Fibroblast of skin of right quadriceps (primary cell): ENCODE measurements around the gene EFCAB13.
"Not testable (repeated sequence)": the region's sequence is repeated elsewhere in the genome, so short reads cannot be mapped to it uniquely, and the experiment has no call there.

Experiments
- DNase-seq: peaks from one replicate; pipeline ENCODE4 v3.0.0-alpha.2; 2013

The EFCAB13 gene

DNA sequence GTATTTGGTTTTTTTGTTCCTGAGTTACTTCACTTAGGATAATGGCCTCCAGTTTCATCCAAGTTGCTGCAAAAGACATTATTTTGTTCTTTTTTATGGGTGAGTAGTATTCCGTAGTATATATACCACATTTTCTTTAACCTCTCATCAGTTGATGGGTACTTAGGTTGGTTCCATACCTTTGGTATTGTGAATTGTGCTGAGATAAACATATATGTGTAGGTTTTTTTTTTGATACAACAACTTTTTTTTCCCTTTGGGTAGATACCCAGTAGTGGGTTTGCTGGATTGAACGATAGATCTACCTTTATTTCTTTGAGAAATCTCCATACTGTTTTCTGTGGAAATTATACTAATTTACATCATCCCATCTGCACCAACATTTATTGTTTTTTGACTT is 6.8 kb downstream of the EFCAB13 start:
- DNase-seq: no peak

DNA sequence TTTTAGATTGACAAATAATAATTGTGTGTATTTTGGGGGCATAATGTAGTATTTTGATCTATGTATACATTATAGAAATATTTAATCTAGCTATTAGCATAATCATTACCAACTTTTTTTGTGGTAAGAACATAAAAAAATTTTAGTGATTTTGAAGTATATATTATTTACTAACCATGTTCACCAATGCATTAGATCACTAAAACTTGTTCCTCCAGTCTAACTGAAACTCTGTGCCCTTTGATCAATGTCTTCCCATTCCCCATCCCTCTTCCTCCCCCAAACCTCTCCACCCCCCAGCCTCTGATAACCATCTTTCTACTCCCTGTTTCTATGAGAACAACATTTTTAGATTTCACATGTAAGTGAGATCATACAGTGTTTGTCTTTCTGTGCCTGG is 8.5 kb downstream of the EFCAB13 start:
- no peak for DNase-seq

DNA sequence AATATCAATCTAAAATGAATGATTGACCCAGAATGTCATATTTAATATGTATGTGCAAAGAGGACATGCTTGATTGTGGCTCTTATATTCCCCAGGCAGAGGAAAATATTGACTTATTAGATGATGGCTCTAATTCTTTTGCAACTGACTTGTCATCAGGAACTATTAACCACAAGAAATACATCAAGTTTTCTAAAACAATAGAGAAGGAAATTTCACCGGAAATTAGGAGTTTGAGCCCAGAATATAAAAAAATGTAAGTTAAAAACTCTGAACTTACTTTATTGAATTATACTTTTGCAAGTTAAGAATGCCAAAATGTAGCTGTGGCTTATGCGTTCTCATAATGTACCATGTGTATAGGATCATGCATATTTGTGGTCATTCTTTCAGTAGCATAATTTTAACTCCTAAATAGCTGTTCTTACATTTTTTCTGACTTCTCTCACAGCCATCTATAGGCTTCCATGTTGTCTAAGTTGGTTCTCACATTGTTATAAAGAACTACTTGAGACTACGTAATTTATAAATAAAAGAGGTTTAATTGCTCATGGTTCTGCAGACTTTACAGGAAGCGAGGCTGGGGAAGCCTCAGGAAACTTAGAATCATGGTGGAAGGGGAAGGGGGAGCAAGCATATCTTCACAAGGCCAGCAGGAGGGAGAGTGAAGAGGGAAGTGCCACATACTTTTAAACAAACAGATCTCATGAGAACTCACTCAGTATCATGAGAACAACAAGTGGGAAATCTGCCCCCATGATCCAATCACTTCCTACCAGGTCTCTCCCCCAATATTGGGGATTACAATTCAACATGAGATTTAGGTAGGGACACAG is 11.6 kb downstream of the EFCAB13 start:
- peak; percentile 50 for DNase-seq

DNA sequence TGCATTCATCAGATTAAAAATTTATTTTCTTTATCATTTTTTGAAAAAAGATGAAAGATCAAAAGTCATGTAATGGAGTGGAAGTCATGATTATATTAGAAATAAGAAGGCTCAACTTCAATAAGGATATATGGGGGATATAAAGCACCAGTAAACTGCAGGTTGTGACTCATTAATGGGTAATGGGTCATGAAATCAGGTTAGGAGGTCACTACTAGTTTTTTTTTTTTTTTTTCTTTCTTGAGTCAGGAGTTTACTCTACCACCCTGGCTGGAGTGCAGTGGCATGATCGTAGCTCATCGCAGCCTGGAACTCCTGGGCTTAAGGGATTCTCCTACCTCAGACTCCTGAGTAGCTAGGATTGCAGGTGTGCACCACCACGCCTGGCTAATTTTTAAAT is 14.3 kb downstream of the EFCAB13 start:
- no peak for DNase-seq

DNA sequence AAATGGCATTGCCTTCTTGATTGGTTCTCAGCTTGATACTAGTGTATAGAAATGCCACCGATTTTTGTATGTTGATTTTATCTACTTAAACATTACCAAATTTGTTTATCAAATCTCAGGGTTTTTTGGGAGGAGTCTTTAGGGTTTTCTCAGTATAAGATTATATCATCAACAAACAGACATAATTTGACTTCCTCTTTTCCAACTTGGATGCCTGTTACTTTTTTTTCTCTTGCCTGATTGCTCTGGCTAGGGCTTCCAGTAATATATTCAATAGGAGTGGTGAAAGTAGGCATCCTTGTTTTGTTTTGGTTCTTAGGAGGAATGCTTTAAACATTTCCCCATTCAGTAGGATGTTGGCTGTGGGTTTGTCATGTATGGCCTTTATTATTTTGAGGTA is 29.1 kb downstream of the EFCAB13 start:
- no peak for DNase-seq

DNA sequence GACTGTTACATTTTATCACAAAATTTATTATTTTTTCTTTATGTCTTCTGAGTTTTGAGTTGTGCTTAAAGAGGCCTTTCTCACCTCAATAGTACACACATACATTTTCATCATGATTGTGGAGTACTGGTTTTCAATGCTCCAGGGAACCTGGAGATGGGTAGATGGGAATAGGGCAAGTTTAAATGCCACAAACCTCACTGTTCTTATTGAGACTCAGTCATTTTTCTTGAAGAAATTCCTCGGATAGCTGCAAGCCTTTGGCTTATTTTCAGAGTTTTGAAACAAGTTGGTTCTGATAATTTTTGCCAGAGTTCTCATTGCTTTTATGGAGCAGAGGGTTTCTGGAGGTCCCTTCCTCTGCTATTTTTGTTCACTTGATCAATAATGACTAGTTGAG is 34.9 kb downstream of the EFCAB13 start:
- no peak for DNase-seq

DNA sequence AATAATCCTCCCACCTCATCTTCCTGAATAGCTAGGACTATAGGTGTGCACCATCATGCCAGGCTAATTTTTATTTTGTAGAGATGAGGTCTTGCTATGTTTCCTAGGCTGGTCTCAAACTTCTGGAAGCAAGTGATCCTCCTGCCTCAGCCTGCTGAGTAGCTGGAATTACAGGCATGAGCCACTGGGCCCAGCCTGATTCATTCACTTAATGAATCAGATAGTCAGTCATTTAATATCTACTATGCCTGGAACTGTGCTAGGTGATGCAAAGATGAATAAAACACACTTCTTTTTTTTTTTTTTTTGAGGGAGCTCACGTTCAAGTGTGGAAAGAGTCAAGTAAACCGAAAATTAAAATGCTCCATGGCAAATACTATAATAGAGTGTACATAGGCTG is 39.4 kb downstream of the EFCAB13 start:
- DNase-seq: no peak

DNA sequence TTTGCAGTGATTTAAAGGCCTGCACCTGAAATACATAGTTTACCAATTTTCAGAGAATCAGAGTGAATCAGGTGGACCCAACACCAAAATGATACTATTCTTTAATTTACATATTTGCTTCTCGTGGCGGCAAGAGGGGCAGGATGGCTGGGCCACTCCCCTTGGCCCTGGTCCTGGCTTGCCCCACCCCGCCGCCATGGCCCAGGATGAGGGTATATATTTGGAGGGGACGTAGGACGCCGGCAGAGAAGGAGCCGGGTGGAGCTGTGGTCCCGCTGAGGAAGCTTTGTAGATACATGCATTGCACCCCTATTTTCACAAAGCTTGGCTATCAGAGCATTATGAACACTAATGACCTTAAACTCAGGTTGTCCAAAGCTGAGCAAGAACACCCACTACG is 43.5 kb downstream of the EFCAB13 start:
- no peak for DNase-seq

DNA sequence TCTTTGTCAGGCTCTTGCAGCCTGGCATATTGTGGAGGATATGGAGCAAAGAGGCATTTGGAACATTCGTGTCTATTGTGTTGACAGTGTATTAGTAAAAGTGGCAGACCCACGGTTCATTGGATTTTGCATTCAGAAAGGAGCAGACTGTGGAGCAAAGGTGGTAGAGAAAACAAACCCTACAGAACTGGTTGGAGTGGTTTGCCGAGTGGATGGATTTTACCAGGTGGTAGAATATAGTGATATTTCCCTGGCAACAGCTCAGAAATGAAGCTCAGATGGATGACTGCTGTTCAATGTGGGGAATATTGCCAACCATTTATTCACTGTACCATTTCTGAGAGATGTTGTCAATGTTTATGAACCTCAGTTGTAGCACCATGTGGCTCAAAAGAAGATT is 44.5 kb downstream of the EFCAB13 start:
- DNase-seq: no peak

DNA sequence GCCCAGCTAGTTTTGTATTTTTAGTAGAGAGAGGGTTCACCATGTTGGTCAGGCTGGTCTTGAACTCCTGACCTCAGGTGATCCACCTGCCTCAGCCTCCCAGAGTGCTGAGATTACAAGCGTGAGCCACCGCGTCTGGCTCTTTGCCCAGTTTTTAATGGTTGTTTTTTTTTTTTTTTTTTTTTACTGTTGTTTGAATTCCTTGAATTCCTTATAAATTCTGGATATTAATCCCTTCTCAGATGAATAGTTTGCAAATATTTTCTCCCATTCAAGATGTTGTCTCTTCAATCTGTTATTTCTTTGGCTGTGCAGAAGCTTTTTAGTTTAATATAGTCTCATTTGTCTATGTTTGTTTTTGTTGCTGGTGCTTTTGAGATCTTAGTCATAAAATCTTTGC is 47.1 kb downstream of the EFCAB13 start:
- peak; percentile 4 for DNase-seq

DNA sequence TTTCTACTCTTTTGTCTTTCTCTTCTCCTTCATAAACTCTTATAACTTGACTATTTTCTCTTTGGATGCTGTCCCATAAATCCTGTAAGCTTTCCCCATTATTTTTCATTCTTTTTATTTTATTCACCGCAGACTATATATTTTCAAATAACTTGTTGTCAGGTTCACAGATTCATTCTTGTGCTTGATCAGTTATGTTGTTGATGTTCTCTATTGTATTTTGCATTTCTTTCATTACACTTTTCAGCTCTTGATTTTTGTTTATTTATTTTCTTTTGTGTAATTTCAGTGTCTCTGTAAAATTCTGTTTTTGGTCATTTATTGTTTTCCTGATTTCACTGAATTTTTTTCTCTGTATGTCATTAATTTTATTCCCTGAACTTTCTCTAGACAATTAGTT is 49.2 kb downstream of the EFCAB13 start:
- DNase-seq: no peak

DNA sequence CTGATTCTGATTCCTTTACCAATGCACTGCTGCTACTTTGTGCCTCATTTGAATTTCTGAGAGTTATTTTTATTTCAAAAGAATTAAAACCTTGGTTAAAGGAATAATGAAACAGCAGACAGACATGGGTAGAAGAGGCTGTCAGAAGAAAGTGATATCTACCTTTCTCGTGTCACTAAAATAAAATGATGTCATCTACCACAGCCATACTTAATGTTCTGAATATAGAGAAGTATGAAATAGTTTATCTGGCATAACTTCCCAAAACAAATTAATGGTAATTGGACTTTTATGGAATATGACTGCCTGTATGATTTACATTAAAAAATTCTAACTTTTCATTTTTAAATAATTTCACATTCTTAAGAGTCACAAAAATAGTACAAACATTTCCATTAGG is 52.5 kb downstream of the EFCAB13 start:
- DNase-seq: no peak

DNA sequence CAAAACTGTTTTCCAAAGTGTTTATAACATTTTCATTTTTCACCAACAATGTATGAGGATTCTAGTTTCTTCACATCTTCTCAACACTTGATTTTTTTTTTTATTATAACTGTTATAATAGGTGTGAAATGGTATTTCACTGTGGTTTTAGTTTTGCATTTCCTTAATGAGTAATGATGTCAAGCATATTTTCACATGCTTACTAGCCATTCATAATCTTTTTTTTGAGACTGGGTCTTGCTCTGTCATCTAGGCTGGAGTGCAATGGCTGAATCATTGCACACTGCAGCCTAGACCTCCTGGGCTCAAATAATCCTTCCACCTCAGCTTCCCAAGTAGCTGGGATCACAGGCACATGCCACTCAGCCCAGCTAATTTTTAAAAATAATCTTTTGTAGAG is 65.1 kb downstream of the EFCAB13 start:
- no peak for DNase-seq

DNA sequence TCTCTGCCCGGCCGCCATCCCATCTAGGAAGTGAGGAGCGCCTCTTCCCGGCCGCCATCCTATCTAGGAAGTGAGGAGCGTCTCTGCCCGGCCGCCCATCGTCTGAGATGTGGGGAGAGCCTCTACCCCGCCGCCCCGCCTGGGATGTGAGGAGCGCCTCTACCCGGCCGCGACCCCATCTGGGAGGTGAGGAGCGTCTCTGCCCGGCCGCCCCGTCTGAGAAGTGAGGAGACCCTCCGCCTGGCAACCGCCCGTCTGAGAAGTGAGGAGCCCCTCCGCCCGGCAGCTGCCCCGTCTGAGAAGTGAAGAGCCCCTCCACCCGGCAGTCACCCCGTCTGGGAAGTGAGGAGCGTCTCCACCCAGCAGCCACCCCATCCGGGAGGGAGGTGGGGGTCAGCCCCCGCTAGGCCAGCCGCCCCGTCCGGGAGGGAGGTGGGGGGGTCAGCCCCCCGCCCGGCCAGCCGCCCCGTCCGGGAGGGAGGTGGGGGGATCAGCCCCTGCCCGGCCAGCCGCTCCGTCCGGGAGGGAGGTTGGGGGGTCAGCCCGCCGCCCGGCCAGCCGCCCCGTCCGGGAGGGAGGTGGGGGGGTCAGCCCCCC is 73.9 kb downstream of the EFCAB13 start:
- not testable (repeated sequence) for DNase-seq

DNA sequence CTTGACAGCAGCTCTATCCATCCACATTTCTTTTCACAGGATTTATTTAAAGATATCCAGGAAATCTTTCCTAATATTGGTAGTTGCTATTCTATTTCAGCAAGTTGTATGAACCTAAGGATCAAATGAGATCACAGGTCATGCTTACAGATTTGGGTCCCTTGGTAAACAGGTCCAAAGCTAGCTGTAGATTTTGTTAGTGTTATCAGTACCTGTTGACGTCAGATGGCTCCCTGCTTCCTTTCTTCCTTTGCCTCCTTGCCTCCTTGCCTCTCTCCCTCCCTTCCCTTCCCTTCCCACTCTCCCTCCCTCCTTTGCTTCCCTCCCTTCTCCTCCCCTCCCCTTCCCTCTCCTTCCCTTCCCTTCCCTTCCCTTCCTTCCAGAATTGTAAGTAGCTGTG is 76.6 kb downstream of the EFCAB13 start:
- DNase-seq: no peak

DNA sequence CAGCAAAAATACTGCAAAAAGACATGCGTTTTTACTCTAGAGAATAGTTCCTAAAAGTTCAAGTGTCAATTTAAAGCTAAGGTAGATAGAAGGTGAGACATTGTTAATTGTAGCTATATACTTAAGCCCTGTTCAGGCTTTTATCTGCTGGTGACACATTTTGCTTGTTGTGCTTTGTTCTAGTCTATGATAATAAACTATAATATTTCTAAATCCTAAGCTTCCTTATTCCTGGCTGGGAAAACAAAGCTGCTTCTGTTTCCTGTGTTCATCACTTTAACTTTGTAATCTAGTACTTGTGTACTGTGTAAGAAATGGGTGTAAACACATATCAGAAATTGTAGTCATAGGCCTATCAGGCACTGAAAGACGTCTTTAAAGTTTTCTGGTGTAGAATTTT is 77.3 kb downstream of the EFCAB13 start:
- DNase-seq: no peak

DNA sequence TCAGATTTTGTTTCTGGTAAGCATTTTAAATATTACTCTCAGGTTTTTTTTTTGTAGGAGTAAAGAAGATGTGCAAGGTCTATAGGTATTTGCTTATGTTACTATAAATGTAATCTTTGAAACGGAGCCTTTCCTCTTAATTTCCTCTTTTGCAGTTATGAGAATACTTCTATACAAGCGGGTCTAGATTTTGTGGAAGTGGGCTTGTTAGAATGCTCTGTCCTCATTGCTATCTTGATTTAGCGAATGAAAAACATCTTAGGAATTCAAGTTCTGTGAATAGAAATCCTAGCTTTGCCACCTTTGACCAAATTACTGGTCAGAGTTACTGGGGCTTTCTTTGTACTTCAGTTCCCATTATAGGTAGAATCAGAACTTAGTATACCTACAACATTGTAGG is 80.3 kb downstream of the EFCAB13 start:
- DNase-seq: no peak

DNA sequence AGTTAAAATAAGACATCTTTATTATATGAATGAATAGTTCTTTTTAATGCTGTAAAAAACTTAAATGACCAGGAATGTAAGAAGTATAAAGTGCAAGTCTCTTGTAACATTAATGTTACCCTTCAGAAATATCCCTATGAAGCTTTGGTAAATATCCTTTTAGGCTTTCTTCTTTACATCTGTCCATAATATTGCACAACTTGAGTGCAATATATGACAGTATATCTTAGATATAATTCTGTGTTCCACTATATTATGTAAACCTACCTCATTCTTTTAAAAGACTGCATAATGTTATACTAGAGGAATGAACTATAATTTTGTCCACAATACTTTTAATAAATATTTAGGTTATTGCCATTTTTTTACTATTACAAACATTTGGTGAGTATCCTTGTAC is 81.1 kb downstream of the EFCAB13 start:
- DNase-seq: no peak

DNA sequence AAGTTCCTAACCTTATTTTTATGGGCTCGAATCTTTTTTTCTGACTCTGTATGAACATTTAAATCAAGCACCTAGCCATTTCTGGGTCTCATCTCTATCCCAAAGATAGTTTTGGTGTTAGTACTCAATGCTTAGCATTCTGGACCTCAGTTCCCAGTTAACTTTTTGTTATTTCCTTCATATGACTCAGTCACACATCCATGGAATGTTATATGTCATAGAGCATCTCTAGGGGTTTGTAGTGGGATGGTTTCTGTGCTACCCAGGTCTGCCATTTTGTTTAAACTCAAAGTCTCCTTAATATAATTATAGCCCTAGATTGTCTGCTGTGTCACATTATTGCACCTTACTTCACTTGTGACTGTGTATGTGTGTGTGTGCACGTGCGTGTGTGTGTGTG is 90.1 kb downstream of the EFCAB13 start:
- peak; percentile 20 for DNase-seq

DNA sequence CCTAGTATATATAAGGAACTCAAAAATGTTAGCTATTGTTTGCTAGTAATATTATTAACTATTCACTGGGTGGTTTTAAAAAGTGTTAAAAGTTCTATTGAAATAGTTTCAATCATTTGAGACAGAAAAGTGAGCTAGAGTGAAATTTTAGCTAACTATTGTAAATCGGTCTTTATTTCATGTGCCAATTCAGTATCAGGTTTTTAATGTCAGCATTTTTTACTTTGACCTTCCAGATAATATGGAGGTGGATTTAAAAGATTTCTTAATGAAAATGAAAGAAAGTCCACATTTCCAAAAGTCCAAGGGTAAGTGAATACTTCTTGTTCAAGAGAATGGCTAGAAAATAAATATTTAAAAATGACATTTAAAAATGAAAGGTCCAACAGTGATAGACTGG is 90.9 kb downstream of the EFCAB13 start:
- DNase-seq: no peak

DNA sequence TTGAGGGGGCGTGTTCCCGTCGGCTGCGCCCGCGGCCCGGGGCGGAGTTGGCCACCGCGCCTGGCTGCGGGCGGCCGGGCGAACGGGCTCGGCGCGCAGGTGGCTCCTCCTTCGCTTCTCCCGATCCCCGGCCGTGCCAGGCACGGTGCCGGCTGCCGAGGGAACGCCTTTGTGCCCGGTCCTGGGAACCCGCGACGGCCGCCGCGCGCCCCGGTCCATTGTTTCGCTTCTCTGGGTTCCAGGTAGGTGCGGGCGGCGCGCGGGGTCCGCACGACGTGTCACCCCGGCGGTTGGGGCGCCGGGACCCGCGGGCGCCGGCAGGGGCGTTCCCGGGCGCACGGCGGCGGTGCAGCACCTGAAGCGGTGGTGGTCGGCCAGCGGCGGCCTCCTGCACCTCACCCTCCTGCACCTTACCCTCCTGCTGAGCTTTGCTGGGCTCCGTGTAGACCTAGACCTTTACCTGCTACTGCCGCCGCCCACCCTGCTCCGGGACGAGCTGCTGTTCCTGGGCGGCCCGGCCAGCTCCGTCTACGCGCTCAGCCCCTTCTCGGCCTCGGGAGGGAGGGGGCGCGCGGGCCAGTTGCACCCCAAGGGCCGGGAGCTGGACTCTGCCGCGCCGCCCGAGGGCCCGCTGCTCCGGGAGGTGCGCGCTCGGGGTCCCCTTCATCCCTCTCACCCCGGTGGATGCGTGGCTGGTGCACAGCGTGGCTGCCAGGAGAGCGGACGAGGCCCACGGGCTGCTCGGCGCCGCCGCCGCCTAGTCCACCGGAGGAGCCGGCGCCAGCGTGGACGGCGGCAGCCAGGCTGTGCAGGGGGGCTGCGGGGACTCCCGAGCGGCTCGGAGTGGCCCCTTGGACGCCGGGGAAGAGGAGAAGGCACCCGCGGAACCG is 99.9 kb downstream of the EFCAB13 start:
- no peak for DNase-seq

DNA sequence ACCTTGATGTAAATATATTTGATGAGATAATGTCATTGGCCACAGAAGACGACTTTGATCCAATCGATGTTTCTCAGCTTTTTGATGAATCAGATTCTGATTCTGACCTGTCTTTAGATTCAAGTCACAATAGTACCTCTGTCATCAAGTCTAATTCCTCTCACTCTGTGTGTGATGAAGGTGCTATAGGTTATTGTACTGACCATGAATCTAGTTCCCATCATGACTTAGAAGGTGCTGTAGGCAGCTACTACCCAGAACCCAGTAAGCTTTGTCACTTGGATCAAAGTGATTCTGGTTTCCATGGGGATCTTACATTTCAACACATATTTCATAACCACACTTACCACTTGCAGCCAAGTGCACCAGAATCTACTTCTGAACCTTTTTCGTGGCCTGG is 101.5 kb downstream of the EFCAB13 start:
- not testable (repeated sequence) for DNase-seq

DNA sequence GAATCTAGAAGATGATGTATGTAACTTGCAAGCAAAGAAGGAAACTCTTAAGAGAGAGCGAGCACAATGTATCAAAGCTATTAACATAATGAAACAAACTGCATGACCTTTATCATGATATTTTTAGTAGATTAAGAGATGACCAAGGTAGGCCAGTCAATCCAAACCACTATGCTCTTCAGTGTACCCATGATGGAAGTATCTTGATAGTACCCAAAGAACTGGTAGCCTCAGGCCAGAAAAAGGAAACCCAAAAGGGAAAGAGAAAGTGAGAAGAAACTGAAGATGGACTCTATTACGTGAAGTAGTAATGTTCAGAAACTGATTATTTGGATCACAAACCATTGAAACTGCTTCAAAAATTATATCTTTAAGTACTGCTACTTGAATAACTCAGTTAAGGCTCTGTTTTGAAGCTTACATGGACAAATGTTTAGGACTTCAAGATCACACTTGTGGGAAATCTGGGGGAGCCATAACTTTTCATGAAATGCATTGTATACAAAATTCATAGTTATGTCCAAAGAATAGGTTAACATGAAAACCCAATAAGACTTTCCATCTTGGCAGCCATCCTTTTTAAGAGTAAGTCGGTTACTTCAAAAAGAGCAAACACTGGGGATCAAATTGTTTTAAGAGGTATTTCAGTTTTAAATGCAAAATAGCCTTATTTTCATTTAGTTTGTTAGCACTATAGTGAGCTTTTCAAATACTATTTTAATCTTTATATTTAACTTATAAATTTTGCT is 102.3 kb downstream of the EFCAB13 start:
- not testable (repeated sequence) for DNase-seq
